ENCODE results near the gene VSNL1.

VSNL1 gene

DNA sequence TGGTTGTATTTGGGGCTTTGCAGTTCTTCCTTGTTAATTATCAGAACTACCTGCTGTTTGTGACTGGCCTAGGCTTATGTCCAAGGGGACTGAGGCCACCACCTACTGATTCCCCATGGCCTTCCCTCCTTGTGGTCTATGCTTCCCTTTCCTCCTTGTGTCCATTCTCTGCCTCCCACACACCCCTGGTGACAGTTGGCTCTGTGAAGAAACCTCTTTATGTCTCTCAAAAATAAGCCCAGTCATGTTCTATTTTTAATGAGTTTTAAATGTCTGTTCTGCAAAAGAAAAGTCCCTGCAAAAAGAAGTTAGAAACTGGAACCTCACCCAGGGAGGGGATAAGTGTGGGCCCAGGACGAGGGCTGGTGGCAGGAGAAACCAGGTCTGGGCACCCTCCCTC lies 108.1 kb downstream of the VSNL1 start:
- DNase-seq, result no peak

DNA sequence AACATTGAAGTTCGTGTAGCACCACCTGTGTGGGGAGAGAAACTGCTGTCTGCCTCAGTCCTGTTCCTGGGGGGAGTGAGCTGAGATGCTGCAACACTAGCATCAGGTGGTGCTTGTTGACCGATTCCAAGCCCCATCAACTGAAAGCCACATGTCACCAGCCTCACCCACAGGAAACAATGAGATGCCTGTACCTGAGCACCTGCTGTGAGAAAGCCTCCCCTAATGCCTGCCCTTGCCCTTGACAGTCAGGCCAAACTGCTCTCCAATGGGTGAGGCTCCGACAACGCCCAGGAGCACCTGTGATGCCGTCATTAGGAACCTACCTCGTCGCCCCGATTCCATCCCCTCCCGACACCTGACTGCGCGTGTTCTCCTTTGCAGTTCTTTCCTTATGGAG lies 108.5 kb downstream of the VSNL1 start:
- no peak for DNase-seq

DNA sequence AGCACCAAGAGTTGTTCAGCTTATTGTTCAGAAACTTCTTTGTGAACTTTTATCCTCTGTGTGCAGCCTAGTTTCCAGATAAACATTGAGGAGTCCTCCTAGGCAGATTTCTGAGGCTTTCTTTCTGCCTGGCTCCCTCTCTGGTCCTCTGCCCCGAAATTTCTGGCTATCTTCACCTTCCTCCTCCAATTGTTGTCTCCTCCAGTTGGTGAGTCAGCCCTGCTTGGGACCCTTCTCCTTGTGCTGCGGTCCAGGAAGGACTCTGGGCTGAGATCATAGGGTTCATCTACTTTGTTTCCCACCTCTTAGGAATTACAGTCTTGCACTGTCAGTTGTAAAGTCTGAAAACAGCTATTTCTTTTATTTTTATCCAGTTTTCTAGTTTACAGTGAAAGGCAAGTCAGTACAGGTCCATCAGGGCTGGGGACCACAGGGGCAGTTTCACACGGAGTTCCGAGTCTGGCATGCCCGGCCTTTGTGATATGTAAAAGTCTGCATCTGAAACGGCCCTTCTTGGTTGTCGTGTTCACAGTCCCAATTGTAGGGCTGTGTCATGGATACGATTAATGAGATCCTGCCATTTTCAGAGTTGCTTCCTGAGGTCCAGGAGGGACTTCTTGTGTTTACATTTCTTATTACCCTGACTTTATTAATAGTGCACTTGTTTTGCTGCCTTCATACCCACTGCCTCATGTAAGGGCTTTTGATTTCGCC lies 112.3 kb downstream of the VSNL1 start:
- DNase-seq, result no peak

DNA sequence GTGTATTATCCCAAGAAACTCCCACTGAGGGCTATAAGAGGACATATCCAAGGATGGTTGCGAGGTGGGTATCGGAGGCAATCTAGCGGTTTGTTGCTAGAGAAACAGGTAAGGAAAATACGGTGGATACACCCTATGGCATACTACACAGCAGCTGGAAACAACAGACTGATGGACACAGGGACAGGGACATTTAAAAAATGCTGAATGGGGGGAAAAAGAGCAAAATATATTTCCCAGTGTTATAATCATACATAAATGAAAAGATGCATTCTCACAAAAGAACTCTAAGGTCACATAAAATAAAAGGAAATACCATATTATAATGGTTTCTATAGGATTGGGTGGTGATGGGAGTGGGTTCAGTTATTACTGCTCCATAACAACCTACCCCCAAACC lies 117.3 kb downstream of the VSNL1 start:
- DNase-seq, result no peak

DNA sequence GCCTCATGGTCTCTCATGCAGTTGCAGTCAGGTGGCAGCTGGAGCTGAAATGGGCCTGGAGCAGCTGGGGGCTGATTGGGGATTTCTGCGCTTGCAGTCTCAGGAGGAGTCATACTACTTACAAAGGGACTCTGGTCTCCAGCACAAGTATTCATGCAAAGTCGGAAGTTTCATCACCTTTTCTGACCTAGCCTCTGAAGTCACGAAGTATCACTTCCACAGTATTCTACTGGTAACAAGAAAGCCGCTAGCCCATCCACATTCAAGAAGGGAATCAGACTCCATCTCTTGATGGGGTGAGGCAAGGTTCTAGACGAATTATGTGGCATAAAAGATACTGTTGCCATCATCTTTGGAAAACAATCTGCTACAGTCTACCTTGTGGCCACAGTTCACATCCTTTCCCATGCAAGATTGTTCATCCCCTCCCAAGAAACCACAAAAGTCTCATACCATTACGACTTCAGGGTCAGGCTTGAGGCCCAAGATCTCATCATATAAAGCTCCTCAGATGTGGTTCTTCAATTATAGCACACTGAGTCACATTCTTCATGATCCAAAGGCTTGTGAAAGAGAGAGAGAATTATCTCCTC lies 117.9 kb downstream of the VSNL1 start:
- no peak for DNase-seq

DNA sequence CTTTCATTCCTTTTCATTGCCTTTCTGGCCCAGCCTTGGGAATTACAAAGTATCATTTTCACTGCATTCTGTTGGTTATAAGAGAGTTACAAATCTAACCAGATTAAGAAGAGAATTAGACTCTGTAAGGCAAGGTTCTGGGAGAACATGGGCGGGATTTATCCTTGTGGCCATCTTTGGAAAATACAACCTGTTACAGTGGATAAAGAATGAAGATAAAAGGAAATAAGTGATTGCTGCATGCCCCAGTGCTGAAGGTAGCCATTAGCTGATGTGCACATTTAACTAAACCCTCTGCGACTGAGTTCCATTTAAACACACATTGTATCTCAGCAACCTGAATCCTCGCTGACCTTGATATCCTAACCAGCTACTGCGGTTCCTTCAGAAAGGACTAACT lies 119.7 kb downstream of the VSNL1 start:
- DNase-seq, result no peak

DNA sequence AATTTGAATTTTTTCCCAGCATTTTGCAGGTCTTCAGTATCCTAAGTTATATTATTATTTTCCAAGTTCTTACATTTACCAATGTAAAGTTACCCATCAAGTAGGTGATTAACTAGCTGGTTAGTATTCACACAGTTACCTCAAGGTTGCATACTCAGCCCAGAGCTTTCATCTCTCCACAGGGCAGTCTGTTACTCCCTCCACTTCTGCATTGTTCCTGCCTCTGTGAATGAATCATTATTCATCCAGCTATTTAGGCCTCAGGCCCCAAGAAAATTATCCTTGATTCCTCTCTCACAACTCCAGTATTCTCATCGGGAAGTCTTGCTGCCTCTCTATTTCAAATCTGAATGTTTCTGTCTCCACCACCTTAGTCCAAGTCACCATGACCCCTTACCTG lies 121.0 kb downstream of the VSNL1 start:
- no peak for DNase-seq

DNA sequence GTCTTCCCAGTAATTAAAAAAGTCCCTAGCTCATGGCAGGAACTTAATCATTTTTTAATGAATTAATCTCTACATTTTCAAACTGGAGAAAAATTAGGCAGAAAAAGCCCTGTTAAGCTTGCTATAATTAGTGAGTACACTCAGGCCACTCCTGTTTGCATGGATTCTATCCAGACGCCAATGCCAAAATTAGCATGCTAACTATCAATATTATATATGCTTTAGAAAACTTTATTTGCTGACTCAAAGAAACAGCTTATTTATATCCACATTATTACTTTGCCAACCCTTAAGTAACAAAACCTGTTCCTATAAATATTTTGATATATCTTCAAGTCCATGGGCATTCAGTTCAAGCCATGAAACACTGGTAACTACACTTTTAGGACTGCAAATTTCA lies 122.2 kb downstream of the VSNL1 start:
- no peak for DNase-seq

DNA sequence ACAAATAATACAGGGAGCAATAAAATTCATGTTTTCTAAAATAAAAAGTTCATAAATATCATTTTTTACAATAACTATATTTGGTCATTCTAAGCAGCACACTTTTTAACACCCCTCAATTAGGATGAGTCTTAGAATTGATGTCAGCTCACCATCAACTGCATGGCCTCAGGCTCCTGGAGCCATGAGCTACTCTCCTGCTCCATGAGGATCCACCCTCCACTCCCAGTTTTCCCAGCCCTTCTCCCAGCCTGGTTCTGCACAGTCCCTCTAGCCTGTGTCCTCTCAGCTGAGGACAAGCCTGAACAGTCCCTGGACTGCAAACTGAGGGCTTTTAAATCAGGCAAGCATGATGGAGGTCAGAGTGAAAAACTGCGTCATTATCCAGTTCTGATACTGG lies 124.0 kb downstream of the VSNL1 start:
- no peak for DNase-seq

DNA sequence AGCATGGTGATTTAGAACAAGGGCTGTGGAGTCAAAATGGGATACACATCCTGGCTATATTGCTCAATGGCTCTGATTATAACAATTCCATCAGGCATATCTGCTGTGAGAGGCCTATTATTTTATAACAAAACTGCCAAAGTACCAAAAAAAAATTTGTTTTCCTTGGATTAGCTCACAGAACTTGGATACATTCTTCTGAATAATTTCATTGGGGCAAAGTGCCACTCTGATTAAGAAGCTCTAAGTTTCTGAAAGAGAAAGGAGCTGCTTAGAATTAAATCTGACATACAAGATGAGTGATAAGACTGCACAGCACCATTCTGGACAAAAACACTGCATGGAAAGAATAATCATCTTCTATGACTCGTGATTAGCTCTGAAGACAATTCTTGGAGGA lies 127.4 kb downstream of the VSNL1 start:
- DNase-seq, result no peak

DNA sequence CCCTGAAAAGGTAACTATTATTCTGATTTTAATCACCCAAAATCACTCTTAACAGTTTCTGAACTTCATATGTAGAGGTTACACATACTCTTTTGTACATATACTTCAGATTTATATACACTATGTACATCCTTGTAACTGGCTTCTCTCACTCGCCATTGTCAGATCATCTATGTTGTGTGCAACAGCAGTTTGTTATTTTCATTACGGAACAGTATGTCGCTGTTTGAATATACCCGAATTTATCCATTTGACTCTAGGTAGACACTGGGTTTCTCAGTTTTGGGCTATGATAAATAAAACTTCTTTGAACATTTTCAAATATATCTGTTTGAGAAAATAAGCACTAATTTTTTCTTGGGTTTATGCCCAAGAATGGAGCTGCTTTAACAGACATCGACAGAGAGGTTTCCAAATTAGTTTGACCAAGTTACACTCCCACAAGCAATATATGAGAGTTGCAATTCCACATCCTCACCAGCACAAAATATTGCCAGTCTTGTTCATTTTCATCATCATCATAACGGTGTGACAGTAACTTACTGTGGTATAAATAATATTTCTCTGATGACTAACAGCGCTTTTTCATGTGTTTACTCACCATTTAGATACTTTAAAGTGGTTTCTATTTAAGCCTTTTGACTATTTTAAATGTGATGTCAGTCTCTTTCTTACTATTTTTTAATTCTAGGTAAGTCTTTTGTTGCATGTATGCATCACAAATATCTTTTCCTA lies 132.3 kb downstream of the VSNL1 start:
- DNase-seq, result no peak

DNA sequence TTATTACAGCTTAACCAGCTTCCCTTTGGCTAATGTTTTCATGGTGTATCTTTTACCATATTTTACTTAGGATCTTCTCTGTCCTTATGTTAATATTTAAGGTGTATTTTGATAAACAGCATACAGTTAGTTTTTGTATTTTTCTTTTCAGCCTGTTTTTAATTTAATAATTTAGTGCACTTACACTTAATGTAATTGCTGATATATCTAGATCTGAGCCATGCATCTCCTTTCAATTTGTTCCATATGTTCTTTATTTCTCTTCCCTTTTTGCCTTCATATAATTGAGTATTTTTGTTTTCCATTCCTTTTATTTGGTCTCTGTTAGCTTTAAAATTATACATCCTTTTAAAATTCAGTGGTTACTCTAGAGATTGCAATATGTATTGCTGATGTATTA lies 134.3 kb downstream of the VSNL1 start:
- DNase-seq, result no peak

DNA sequence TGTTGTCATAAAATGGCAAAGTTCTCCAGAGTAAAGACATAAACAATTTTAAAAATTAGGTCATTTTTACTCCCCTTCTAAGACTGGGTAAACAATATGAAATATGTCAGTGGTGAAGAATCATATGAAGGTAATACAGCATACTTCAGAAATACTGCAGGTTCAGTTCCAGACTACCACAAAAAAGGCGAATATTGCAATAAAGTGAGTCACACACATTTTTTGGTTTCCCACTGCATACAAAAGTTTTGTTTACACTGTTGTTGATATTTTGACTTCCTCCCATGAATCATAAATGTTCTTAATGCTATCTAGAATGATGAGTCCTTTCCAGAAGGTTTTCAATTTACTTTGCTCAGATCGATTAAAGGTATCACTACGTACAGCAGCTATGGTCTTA lies 139.6 kb downstream of the VSNL1 start:
- DNase-seq, result no peak

DNA sequence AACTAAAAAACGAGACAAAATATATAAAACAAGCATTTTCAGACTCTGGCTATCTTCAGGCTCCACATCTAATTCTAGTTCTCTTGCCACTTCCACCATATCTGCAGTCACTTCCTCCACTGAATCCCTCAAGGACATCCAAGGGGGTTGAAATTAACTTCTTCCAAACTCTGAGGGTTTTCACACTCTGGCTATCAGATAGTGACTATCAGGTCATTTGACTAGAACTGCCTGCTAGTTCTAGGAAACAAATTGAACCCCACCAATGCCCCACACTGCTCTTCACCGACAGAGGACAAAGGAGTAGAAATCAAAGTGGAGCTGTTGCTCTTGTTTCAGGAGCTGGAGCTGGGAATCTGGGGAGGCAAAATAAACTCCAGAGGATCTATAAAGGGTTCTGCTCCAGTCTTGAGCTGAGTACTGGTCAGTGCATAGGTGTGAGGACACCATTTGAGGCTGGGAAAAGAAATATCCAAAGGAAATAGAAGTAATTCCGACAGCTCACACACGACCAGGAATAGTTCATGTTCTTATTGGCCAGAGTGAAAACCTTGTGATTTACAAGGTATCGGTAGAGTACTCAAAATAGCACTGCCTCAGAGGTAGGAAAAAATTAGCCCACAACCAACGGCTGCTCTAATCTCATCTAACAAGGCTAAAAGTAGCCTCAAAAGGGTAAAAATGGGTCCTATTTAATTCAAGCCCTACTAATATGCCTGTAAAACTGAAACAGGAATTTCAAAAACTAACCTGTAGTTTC lies 141.8 kb downstream of the VSNL1 start:
- DNase-seq, result no peak

DNA sequence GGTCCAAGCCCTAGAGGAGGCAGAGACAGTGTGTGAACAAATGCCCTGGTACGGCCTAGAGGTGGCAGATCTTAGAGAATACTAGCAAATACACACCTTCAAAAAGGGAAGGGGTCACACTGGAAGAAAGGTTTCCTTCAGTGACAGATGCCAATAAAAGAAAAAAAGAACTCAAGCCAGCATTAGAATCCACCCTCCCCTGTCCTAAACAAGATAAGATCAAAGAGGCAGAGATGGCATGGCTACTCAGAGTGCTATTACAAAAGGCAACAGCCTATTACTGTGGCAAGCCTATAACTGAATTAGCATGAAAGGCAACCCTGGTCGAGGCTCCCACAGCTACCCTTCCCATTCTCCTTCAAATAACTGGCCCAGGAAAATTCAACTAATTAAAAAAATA lies 143.5 kb downstream of the VSNL1 start:
- no peak for DNase-seq

DNA sequence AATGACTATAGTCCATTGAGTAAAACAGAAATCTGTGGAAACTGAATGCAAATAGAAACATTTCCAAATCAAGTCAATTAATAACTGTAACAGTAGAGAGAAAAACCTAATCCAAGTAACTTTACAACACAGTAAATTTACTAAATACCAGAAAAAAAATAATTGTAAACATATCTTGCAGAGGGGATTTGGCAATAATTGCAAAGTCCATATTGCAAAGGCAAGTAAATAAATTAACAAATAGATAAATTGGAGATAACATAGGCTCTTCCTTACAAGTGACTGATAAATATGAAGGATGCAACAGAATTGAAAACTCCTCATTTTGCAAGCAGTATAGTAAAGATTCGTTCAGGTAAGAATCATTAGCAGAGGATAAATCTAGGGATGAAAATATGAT lies 148.1 kb downstream of the VSNL1 start:
- DNase-seq, result no peak

DNA sequence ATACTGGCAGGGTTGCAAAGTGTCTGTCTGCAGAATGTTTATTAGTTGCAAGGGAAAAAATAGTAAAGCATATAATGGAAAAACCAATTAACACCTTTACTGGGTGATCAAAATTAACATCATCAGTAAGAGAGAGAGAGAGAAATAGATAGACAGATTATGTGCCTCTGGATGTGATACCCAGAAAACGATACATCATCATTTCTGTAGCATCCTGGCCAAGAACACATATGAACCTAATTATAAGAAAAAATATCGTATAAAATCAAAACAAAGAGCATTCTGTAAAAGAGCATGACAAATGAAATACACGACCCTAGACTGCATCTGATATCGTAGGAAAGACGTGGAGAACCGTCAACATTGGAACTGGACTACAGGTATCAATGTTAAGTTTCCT lies 148.5 kb downstream of the VSNL1 start:
- no peak for DNase-seq

DNA sequence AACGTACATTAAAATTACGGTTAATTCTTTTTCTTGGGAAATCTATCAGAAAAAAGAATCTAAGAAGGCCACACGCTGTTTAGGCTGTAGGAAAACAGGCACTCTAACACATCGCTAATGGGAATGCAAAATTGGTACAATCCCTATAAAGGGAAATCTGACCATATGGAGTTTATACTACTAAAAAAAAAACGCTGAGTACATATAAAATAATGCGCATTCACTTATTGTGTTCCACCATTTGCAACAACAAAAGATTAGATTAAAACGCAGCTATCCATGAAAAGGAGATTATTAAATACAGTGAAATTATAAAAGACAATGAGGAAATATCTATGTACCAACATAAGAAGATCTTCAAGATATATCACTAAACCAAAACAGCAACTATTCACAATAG lies 150.3 kb downstream of the VSNL1 start:
- DNase-seq, result no peak
